ENCODE measurements around the gene GJD3. TPM values are rescaled to one million over a fixed set of nuclear protein-coding genes. Genes with fewer than 3 reads are reported as not detected.
A peak's percentile ranks its signal among the peaks of the same experiment; 100 is the strongest.

Gene GJD3
- total and polyA plus RNA-seq, 9 of the 15 experiments (the other 6 are each of a cell fraction or from before 2014, with no cell fraction given): 0.17 to 0.38 TPM; not detected in 7

DNA sequence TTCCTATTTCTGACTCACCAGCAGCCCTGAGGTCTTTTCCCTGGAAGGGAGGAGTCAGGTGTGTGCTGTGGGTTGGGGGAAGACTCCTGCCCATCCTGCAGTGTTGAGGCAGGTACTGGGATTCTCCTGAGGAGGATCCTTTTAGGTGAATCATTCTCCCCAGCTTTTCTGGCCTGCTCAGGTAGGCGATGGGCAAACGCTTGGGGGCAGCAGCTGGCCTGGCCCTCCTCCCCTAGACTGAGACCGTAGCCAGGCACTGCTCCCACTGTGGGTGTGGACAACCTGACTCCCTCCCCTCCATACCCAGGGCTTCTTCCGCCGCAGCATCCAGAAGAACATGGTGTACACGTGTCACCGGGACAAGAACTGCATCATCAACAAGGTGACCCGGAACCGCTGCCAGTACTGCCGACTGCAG is 15.1 kb downstream of the GJD3 start:
- peaks cover 44% of the 10 kb centered on the region for H3K79me2 ChIP-seq (ENCODE audit: control insufficient read depth, insufficient read depth, low read length)
- H3K9me1 ChIP-seq (ENCODE audit: control insufficient read depth, insufficient read depth, low read length): no peaks in the 10 kb centered on the region
- WGBS (ENCODE audit: insufficient coverage, low coverage, missing lambda C conversion rate): 89% methylated on average over 10 of the region's 10 CpGs
- TF ChIP-seq CBX5 (IDR thresholded peaks at IDR 0.05; ENCODE audit: borderline replicate concordance, low read depth) (no peak), PRPF4 (IDR thresholded peaks at IDR 0.05; ENCODE audit: insufficient read depth, low read depth, low read length, poor library complexity, severe bottlenecking) (no peak)
- TF ChIP-seq, protein P1, sequence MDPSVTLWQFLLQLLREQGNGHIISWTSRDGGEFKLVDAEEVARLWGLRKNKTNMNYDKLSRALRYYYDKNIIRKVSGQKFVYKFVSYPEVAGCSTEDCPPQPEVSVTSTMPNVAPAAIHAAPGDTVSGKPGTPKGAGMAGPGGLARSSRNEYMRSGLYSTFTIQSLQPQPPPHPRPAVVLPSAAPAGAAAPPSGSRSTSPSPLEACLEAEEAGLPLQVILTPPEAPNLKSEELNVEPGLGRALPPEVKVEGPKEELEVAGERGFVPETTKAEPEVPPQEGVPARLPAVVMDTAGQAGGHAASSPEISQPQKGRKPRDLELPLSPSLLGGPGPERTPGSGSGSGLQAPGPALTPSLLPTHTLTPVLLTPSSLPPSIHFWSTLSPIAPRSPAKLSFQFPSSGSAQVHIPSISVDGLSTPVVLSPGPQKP (CRISPR knock-in tag; IDR thresholded peaks at IDR 0.05): no peak
- H3K27me3 ChIP-seq (ENCODE audit: control insufficient read depth in 2 of 2, insufficient read depth in 2 of 2, low read length in 2 of 2): no peaks in the 10 kb centered on the region
- H2AFZ ChIP-seq (ENCODE audit: low read depth, low read length): no peak overlapping the region
- H4K20me1 ChIP-seq (replicated peaks; ENCODE audit: control insufficient read depth, insufficient read depth, low read length): 0 out of 2 replicates have a peak, but pooled peaks cover 3% of the 10 kb centered on the region
- intact Hi-C loops (cut with micrococcal nuclease) (no loop called here), in situ Hi-C loops (cut with MboI) (no loop called here)
- H3K4me2 ChIP-seq (ENCODE audit: insufficient read depth, low read length): no peak overlapping the region
- H3K9me3 ChIP-seq (replicated peaks; ENCODE audit: control insufficient read depth, insufficient read depth, low read depth, low read length): no peaks in the 10 kb centered on the region
- peaks cover 34 to 69% of the 10 kb centered on the region in 2 experiments for H3K4me1 ChIP-seq (replicated peaks in 1 of 2; ENCODE audit: control insufficient read depth in 2 of 2, insufficient read depth in 2 of 2, low read length in 2 of 2)
- H3K4me3 ChIP-seq: no peak overlapping the region
- ATAC-seq (no peak), FAIRE-seq (no peak), DNase-seq (ENCODE audit: extremely low read depth in 1 of 4, low spot score in 3 of 4) (no peak)
- no peak overlapping the region for H3K27ac ChIP-seq (ENCODE audit: extremely low read depth, low read depth, low read length)
- no TSS peak for BruUV-seq (replicated peaks)
- POLR2A ChIA-PET: interaction anchor here (1.3 kb wide), 1 partner anchor 14 kb away, joined by 4 read pairs; no protein-coding TSS in a partner anchor
- H3K9ac ChIP-seq (ENCODE audit: insufficient read depth in 1 of 2, low read depth in 2 of 2, low read length in 2 of 2): peak overlapping the region in 1 of 2 experiments; percentile 59; a peak in 1 of 4 replicates
- H3K36me3 ChIP-seq (ENCODE audit: control insufficient read depth, insufficient read depth, low read length): peaks cover 50% of the 10 kb centered on the region; the same call in 2 of the 3 replicates
- CTCF ChIA-PET (ENCODE audit: low intra/inter-chr PET ratio): interaction anchor here (0.8 kb wide), 1 partner anchor 48 kb away, joined by 3 read pairs; no protein-coding TSS in a partner anchor

All from K562 (cell line).